ENCODE data around the gene JADE3.
"Not testable (repeated sequence)": the region's sequence is repeated elsewhere in the genome, so short reads cannot be mapped to it uniquely, and the experiment has no call there.

Gene JADE3

GRCh38 chrX:46954716-46955115, 42.5 kb downstream of the JADE3 start:
- TF ChIP-seq CTCF (IDR thresholded peaks at IDR 0.05; ENCODE audit: low read depth, low read length, missing control alignments) = no peak
- H3K4me3 ChIP-seq (ENCODE audit: low read depth, low read length) = no peak overlapping the region
- no peak for DNase-seq (ENCODE audit: low read depth)

- not testable (repeated sequence) for H3K4me3 ChIP-seq (ENCODE audit: low read depth, low read length); DNase-seq (ENCODE audit: low read depth)
Observed at GRCh38 chrX:46956589-46956988, 44.4 kb downstream of the JADE3 start.

GRCh38 chrX:46957297-46957696, 45.1 kb downstream of the JADE3 start:
- H3K4me3 ChIP-seq (ENCODE audit: low read depth, low read length) = no peak overlapping the region
- no peak for TF ChIP-seq CTCF (IDR thresholded peaks at IDR 0.05; ENCODE audit: low read depth, low read length, missing control alignments)
- DNase-seq (ENCODE audit: low read depth) = no peak

- no peak for TF ChIP-seq CTCF (IDR thresholded peaks at IDR 0.05; ENCODE audit: low read depth, low read length, missing control alignments)
- DNase-seq (ENCODE audit: low read depth) = no peak
- no peak overlapping the region for H3K4me3 ChIP-seq (ENCODE audit: low read depth, low read length)
Observed at GRCh38 chrX:46959101-46959500, 46.9 kb downstream of the JADE3 start.

GRCh38 chrX:46959985-46960700, 47.9 kb downstream of the JADE3 start:
- no peak for TF ChIP-seq CTCF (IDR thresholded peaks at IDR 0.05; ENCODE audit: low read depth, low read length, missing control alignments)
- no peak overlapping the region for H3K4me3 ChIP-seq (ENCODE audit: low read depth, low read length)

GRCh38 chrX:46961097-46961496, 48.9 kb downstream of the JADE3 start:
- no peak for DNase-seq (ENCODE audit: low read depth)
- H3K4me3 ChIP-seq (ENCODE audit: low read depth, low read length) = no peak overlapping the region
- TF ChIP-seq CTCF (IDR thresholded peaks at IDR 0.05; ENCODE audit: low read depth, low read length, missing control alignments) = no peak

More at GRCh38 chrX:46959985-46960700, 47.9 kb downstream of the JADE3 start:
- DNase-seq (ENCODE audit: low read depth) = no peak

GRCh38 chrX:46961574-46962283, 49.5 kb downstream of the JADE3 start:
- TF ChIP-seq CTCF (IDR thresholded peaks at IDR 0.05; ENCODE audit: low read depth, low read length, missing control alignments) = no peak

More at GRCh38 chrX:46961574-46962283, 49.5 kb downstream of the JADE3 start:
- DNase-seq (ENCODE audit: low read depth) = no peak
- no peak overlapping the region for H3K4me3 ChIP-seq (ENCODE audit: low read depth, low read length)

Measured in GM12864 (cell line).